Measurements from ENCODE around the gene ERCC3.
A peak's percentile ranks its signal among the peaks of the same experiment; 100 is the strongest.

The ERCC3 gene

GRCh38 chr2:127324635-127325034 is 30.7 kb upstream of the ERCC3 start:
- DNase-seq (ENCODE audit: low read depth), result no peak
- H3K4me3 ChIP-seq (ENCODE audit: low read depth, low read length), result no peak overlapping the region
- peak; percentile 53 for TF ChIP-seq CTCF (IDR thresholded peaks at IDR 0.05; ENCODE audit: low read depth, low read length, missing control alignments)

- no peak for DNase-seq (ENCODE audit: low read depth)
These were observed 27.4 kb upstream of the ERCC3 start for GRCh38 chr2:127321303-127321702.

GRCh38 chr2:127320586-127321275 is 26.8 kb upstream of the ERCC3 start:
- H3K4me3 ChIP-seq (ENCODE audit: low read depth, low read length), result no peak overlapping the region
- TF ChIP-seq CTCF (IDR thresholded peaks at IDR 0.05; ENCODE audit: low read depth, low read length, missing control alignments), result no peak
- no peak for DNase-seq (ENCODE audit: low read depth)

More at GRCh38 chr2:127321303-127321702, 27.4 kb upstream of the ERCC3 start:
- no peak overlapping the region for H3K4me3 ChIP-seq (ENCODE audit: low read depth, low read length)
- TF ChIP-seq CTCF (IDR thresholded peaks at IDR 0.05; ENCODE audit: low read depth, low read length, missing control alignments), result no peak

- no peak overlapping the region for H3K4me3 ChIP-seq (ENCODE audit: low read depth, low read length)
- no peak for TF ChIP-seq CTCF (IDR thresholded peaks at IDR 0.05; ENCODE audit: low read depth, low read length, missing control alignments)
These were observed 26.1 kb upstream of the ERCC3 start for GRCh38 chr2:127320067-127320466.

GRCh38 chr2:127314193-127314988 is 20.4 kb upstream of the ERCC3 start:
- DNase-seq (ENCODE audit: low read depth), result no peak
- no peak for TF ChIP-seq CTCF (IDR thresholded peaks at IDR 0.05; ENCODE audit: low read depth, low read length, missing control alignments)
- no peak overlapping the region for H3K4me3 ChIP-seq (ENCODE audit: low read depth, low read length)

More at GRCh38 chr2:127320067-127320466, 26.1 kb upstream of the ERCC3 start:
- no peak for DNase-seq (ENCODE audit: low read depth)

- peak; percentile 53 for DNase-seq (ENCODE audit: low read depth)
- H3K4me3 ChIP-seq (ENCODE audit: low read depth, low read length), result no peak overlapping the region
- TF ChIP-seq CTCF (IDR thresholded peaks at IDR 0.05; ENCODE audit: low read depth, low read length, missing control alignments), result no peak
These were observed 19.5 kb upstream of the ERCC3 start for GRCh38 chr2:127313406-127313805.
